Raji (cell line): ENCODE data around the gene TRAPPC6A.
A peak's percentile ranks its signal among the peaks of the same experiment; 100 is the strongest.

Source experiments
- POLR2A ChIP-seq: IDR thresholded peaks from 2 replicates; pipeline ENCODE4 v1.6.1; 2011; ENCODE audit warnings: low read depth, low read length, control low read depth; ENCODE audit not compliant: insufficient read depth

The TRAPPC6A gene

GRCh38 chr19:45177817-45178261, at the start of gene TRAPPC6A:
Gene TRAPPC6A, minus strand, starts transcription at chr19:45178237. Its CDS starts 19 bp downstream, at chr19:45178218.
- TF ChIP-seq POLR2A: peak; percentile 71

- TF ChIP-seq POLR2A: no peak
These were observed 46.6 kb upstream of the TRAPPC6A start for GRCh38 chr19:45224645-45225044.

- no peak for TF ChIP-seq POLR2A
These were observed 45.8 kb upstream of the TRAPPC6A start for GRCh38 chr19:45223879-45224278.

- TF ChIP-seq POLR2A: no peak
These were observed 44.7 kb upstream of the TRAPPC6A start for GRCh38 chr19:45222724-45223123.

- TF ChIP-seq POLR2A: no peak
These were observed 41.1 kb upstream of the TRAPPC6A start for GRCh38 chr19:45218911-45219743.

GRCh38 chr19:45218426-45218825, 40.4 kb upstream of the TRAPPC6A start:
- TF ChIP-seq POLR2A: no peak

GRCh38 chr19:45217957-45218334, 39.9 kb upstream of the TRAPPC6A start:
- TF ChIP-seq POLR2A: no peak

GRCh38 chr19:45217193-45217956, 39.3 kb upstream of the TRAPPC6A start:
- TF ChIP-seq POLR2A: no peak

- no peak for TF ChIP-seq POLR2A
These were observed 38.6 kb upstream of the TRAPPC6A start for GRCh38 chr19:45216667-45217066.

GRCh38 chr19:45215391-45216191, 37.6 kb upstream of the TRAPPC6A start:
- TF ChIP-seq POLR2A: no peak

- TF ChIP-seq POLR2A: no peak
These were observed 35.0 kb upstream of the TRAPPC6A start for GRCh38 chr19:45213031-45213430.

GRCh38 chr19:45211751-45212381, 33.8 kb upstream of the TRAPPC6A start:
- TF ChIP-seq POLR2A: no peak

- no peak for TF ChIP-seq POLR2A
These were observed 28.3 kb upstream of the TRAPPC6A start for GRCh38 chr19:45206328-45206727.

- no peak for TF ChIP-seq POLR2A
These were observed 27.8 kb upstream of the TRAPPC6A start for GRCh38 chr19:45205810-45206209.

- no peak for TF ChIP-seq POLR2A
These were observed 24.6 kb upstream of the TRAPPC6A start for GRCh38 chr19:45202637-45203036.
